Measurements from ENCODE around the gene BUB1B. TPM values are rescaled to one million over a fixed set of nuclear protein-coding genes. Genes with fewer than 3 reads are reported as not detected.
A peak's percentile ranks its signal among the peaks of the same experiment; 100 is the strongest.

The BUB1B gene
- total RNA-seq, 2 donors from 2014 or later: 86.5 to 91.2 TPM

DNA sequence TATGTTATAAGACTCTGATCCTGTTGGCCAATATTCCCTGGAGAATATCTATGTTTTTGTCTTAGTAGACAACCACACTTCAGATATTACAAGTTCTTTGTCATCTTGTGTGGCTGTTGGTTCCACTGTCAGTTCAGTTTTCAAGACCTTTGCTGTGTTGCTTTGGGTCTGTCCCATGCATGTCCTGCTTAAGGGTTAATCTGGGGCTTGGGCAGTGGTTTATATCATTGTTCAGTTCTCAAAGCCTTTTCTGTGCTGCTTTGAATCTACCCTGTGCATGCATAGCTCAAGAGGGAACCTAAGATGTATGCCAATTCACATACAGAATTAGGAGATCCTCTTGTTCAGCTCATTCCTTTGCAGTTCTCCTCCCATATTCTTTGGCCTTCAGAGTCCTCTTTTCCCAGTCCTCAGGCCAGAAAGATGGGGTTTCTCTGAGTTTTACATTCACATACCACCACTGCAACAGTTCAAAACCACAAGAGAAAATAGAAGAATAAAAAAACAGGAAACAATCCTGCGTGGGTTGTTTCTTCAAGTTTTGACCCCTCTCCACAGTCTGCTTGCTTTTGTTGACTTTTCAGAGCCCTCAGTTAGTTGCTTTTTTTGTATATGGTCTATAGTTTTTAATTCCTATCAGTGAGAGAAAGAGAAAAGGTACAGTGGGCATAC, 21.6 kb downstream of the BUB1B start:
- H3K36me3 Mint-ChIP-seq (ENCODE audit: insufficient read depth in 2 of 2): peaks cover 11 to 43% of the 10 kb centered on the region in 2 donors
- H3K27me3 Mint-ChIP-seq (ENCODE audit: low read depth): no peaks in the 10 kb centered on the region
- peak overlapping the region; percentile 90 for H3K27ac Mint-ChIP-seq
- H3K9me3 Mint-ChIP-seq: no peaks in the 10 kb centered on the region
- ATAC-seq (replicated peaks in 1 of 2) (no peak), DNase-seq (no peak)
- H3K4me1 Mint-ChIP-seq (ENCODE audit: low read depth): peaks cover 14% of the 10 kb centered on the region
- peak overlapping the region in 1 of 2 donors; percentile 68 for H3K4me3 Mint-ChIP-seq

GRCh38 chr15:40183636-40184463, 23.0 kb downstream of the BUB1B start:
- Mint-ChIP-seq H3K9me3 (no peaks in the 10 kb centered on the region), H3K27me3 (ENCODE audit: low read depth) (no peaks in the 10 kb centered on the region), H3K36me3 (ENCODE audit: insufficient read depth in 2 of 2) (peaks cover 12 to 48% of the 10 kb centered on the region in 2 donors), H3K27ac (peak overlapping the region; percentile 51), H3K4me3 (no peak overlapping the region), H3K4me1 (ENCODE audit: low read depth) (peaks cover 14% of the 10 kb centered on the region)
- ATAC-seq (replicated peaks in 1 of 2): no peak
- DNase-seq: no peak

- H3K27me3 Mint-ChIP-seq (ENCODE audit: low read depth): no peaks in the 10 kb centered on the region
- ATAC-seq (replicated peaks in 1 of 2) (no peak), DNase-seq (no peak)
- no peaks in the 10 kb centered on the region for H3K9me3 Mint-ChIP-seq
- H3K4me3 Mint-ChIP-seq: no peak overlapping the region
- peaks cover 9 to 46% of the 10 kb centered on the region in 2 donors for H3K36me3 Mint-ChIP-seq (ENCODE audit: insufficient read depth in 2 of 2)
- H3K4me1 Mint-ChIP-seq (ENCODE audit: low read depth): peaks cover 2% of the 10 kb centered on the region
- no peak overlapping the region for H3K27ac Mint-ChIP-seq
These were observed 29.7 kb downstream of the BUB1B start for GRCh38 chr15:40190591-40190990.

- Mint-ChIP-seq H3K4me3 (no peak overlapping the region), H3K4me1 (ENCODE audit: low read depth) (peaks cover 14% of the 10 kb centered on the region), H3K9me3 (no peaks in the 10 kb centered on the region), H3K27ac (no peak overlapping the region), H3K27me3 (ENCODE audit: low read depth) (no peaks in the 10 kb centered on the region), H3K36me3 (ENCODE audit: insufficient read depth in 2 of 2) (peaks cover 18 to 52% of the 10 kb centered on the region in 2 donors)
- no peak for DNase-seq
- no peak for ATAC-seq (replicated peaks in 1 of 2)
These were observed 32.1 kb downstream of the BUB1B start for GRCh38 chr15:40192942-40193341.

DNA sequence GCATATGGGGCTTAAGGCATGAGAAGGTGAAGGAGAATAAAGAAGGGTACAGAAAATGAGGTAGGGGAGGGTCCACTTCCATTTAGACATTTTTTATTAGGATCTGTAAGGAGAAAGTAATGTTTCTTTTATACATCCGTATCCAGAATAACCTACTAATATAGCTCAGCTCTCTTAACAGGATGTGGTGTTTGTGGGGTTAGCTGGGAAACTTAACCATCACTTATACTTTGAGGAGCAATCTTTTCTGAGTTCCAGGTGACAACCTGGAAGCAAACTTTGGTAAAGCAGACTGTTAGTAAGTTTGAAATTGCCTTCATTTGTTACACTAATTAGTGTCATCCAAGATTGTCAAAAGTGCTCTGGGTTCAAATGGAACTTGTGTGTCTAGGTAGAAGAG, 36.6 kb downstream of the BUB1B start:
- peaks cover 14% of the 10 kb centered on the region for H3K4me1 Mint-ChIP-seq (ENCODE audit: low read depth)
- H3K27me3 Mint-ChIP-seq (ENCODE audit: low read depth): no peaks in the 10 kb centered on the region
- DNase-seq (no peak), ATAC-seq (replicated peaks in 1 of 2) (no peak)
- H3K9me3 Mint-ChIP-seq: no peaks in the 10 kb centered on the region
- H3K27ac Mint-ChIP-seq: peak overlapping the region; percentile 4
- H3K36me3 Mint-ChIP-seq (ENCODE audit: insufficient read depth in 2 of 2): peaks cover 25 to 57% of the 10 kb centered on the region in 2 donors
- H3K4me3 Mint-ChIP-seq: peak overlapping the region in 1 of 2 donors; percentile 27

GRCh38 chr15:40198355-40199085, 37.7 kb downstream of the BUB1B start:
- Mint-ChIP-seq H3K9me3 (no peaks in the 10 kb centered on the region), H3K27ac (no peak overlapping the region), H3K36me3 (ENCODE audit: insufficient read depth in 2 of 2) (peaks cover 22 to 63% of the 10 kb centered on the region in 2 donors), H3K4me3 (no peak overlapping the region), H3K4me1 (ENCODE audit: low read depth) (peaks cover 14% of the 10 kb centered on the region), H3K27me3 (ENCODE audit: low read depth) (no peaks in the 10 kb centered on the region)
- DNase-seq (no peak), ATAC-seq (replicated peaks in 1 of 2) (no peak)

GRCh38 chr15:40204100-40204499, 43.2 kb downstream of the BUB1B start:
- Mint-ChIP-seq H3K27ac (no peak overlapping the region), H3K4me1 (ENCODE audit: low read depth) (no peaks in the 10 kb centered on the region), H3K27me3 (ENCODE audit: low read depth) (no peaks in the 10 kb centered on the region), H3K9me3 (no peaks in the 10 kb centered on the region), H3K36me3 (ENCODE audit: insufficient read depth in 2 of 2) (peaks cover 10 to 53% of the 10 kb centered on the region in 2 donors), H3K4me3 (no peak overlapping the region)
- no peak for DNase-seq
- ATAC-seq (replicated peaks in 1 of 2): no peak

DNA sequence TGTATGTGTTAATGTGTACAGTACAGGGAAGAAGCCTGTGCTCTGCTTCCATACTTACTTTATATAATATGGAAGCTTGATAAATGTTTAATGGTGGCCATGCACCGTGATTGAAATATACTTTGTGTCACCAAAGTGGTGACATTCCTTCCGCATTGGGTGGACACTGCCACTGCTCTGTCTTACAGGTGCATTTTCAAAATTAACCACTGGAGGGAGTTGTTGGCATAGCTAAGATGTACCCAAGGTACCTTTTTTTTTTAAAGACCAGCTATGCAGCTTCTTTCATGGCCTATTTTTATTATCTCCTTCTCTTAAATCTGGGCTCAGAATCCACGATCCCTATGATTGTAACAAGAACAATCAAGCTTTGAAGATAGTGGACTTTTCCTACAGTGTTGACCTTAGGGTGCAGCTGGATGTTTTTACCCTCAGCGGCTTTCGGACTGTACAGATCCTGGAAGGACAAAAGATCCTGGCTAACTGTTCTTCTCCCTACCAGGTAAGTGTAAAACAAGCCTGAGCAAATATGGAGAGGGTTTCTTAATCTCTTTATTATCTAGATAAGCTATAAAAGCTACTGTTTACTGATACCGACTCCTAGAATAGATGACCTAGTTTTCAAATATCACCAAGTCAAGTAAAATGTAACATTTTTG, 56.4 kb downstream of the BUB1B start:
- peak; percentile 76 to 81 for ATAC-seq (replicated peaks in 1 of 2)
- Mint-ChIP-seq H3K27me3 (ENCODE audit: low read depth) (no peaks in the 10 kb centered on the region), H3K27ac (no peak overlapping the region), H3K4me1 (ENCODE audit: low read depth) (no peaks in the 10 kb centered on the region), H3K4me3 (no peak overlapping the region), H3K9me3 (no peaks in the 10 kb centered on the region), H3K36me3 (ENCODE audit: insufficient read depth in 2 of 2) (peaks cover 2 to 37% of the 10 kb centered on the region in 2 donors)
- peak; percentile 36 to 52 for DNase-seq

DNA sequence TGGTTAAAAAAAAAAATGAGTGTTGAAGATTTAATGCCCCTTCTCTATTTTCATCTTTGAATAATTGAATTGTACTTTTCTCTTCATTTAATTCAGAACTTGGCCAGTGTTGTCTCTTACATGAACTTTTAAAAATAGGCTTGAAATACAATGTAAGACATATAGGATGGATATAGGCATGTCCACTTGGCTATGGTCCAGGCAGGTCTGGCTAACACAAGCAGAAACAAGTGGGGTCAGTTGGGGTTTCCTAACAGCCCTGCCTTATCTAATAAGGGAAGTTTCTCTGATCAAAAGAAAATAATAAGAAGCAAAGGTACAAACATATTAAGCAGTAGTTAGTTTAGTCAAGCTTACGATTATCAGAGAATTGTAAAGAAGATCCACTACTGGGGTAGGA, 58.9 kb downstream of the BUB1B start:
- Mint-ChIP-seq H3K4me1 (ENCODE audit: low read depth) (no peaks in the 10 kb centered on the region), H3K36me3 (ENCODE audit: insufficient read depth in 2 of 2) (peaks cover 3 to 31% of the 10 kb centered on the region in 2 donors), H3K4me3 (no peak overlapping the region), H3K9me3 (no peaks in the 10 kb centered on the region), H3K27ac (no peak overlapping the region), H3K27me3 (ENCODE audit: low read depth) (no peaks in the 10 kb centered on the region)
- no peak for ATAC-seq (replicated peaks in 1 of 2)
- no peak for DNase-seq

- no peak for DNase-seq
- no peaks in the 10 kb centered on the region for H3K9me3 Mint-ChIP-seq
- no peaks in the 10 kb centered on the region for H3K27me3 Mint-ChIP-seq (ENCODE audit: low read depth)
- peaks cover 11% of the 10 kb centered on the region for H3K4me1 Mint-ChIP-seq (ENCODE audit: low read depth)
- peaks cover 6 to 25% of the 10 kb centered on the region in 2 donors for H3K36me3 Mint-ChIP-seq (ENCODE audit: insufficient read depth in 2 of 2)
- H3K4me3 Mint-ChIP-seq: no peak overlapping the region
- ATAC-seq (replicated peaks in 1 of 2): no peak
- H3K27ac Mint-ChIP-seq: no peak overlapping the region
These were observed 61.3 kb downstream of the BUB1B start for GRCh38 chr15:40222131-40222530.

DNA sequence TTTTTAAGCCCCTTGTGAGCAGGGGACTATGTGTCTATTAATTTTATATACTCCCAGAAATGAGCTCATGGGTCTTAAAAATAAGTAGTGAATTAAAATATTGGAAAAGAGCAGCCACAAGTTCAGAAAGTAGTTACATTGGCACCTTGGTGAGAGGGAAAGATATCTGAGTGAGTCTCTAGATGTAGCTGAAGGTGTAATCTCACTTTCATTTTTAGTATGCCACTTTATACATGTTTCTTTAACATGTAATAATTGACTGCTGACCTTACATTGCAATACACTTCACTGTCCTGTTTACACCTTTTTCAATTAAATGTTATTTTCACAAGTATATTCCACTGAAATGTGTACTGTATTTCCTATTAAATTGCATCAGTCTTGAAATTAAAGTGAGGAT, 65.9 kb downstream of the BUB1B start:
- Mint-ChIP-seq H3K36me3 (ENCODE audit: insufficient read depth in 2 of 2) (peaks cover 3 to 4% of the 10 kb centered on the region in 2 donors), H3K27ac (peak overlapping the region; percentile 28), H3K9me3 (no peaks in the 10 kb centered on the region), H3K27me3 (ENCODE audit: low read depth) (no peaks in the 10 kb centered on the region), H3K4me1 (ENCODE audit: low read depth) (peaks cover 11% of the 10 kb centered on the region), H3K4me3 (no peak overlapping the region)
- DNase-seq (no peak), ATAC-seq (replicated peaks in 1 of 2) (peak; percentile 38 to 49)

- Mint-ChIP-seq H3K27me3 (ENCODE audit: low read depth) (no peaks in the 10 kb centered on the region), H3K9me3 (no peaks in the 10 kb centered on the region), H3K36me3 (ENCODE audit: insufficient read depth in 2 of 2) (peaks cover 0 to 3% of the 10 kb centered on the region in 2 donors), H3K27ac (no peak overlapping the region), H3K4me3 (no peak overlapping the region), H3K4me1 (ENCODE audit: low read depth) (peaks cover 11% of the 10 kb centered on the region)
- ATAC-seq (replicated peaks in 1 of 2) (no peak), DNase-seq (no peak)
These were observed 68.4 kb downstream of the BUB1B start for GRCh38 chr15:40229316-40229715.
